Thyroid gland (tissue), 4 donors: ENCODE results near the gene MYH14. TPM values are rescaled to one million over a fixed set of nuclear protein-coding genes. Genes with fewer than 3 reads are reported as not detected.
A peak's percentile ranks its signal among the peaks of the same experiment; 100 is the strongest.

ENCODE experiments used
- DNase-seq, 2 donors: peaks; one replicate each; pipeline ENCODE4 v3.0.0-alpha.2; 2019
- H3K27ac ChIP-seq, 3 donors: fragments of 200-600 bp; sonication (generic); 1 replicate in 2 of 3; 2 replicates in 1 of 3; pipeline ENCODE4 v1.5.1; 2016 to 2019; ENCODE audit warnings: mild to moderate bottlenecking in 1 of 3, moderate library complexity in 1 of 3
- H3K27me3 ChIP-seq: fragments of 200-600 bp; sonication (generic); one replicate; pipeline ENCODE4 v1.5.1; 2019
- H3K36me3 ChIP-seq, 2 donors: fragments of 200-600 bp; sonication (generic); one replicate each; pipeline ENCODE4 v1.5.1; 2016 to 2019
- H3K4me1 ChIP-seq, 2 donors: fragments of 200-600 bp; sonication (generic); one replicate each; pipeline ENCODE4 v1.5.1; 2017 to 2019
- H3K4me3 ChIP-seq, 3 donors: fragments of 200-600 bp; sonication (generic); replicated peaks in 1 of 3; 1 replicate in 2 of 3; 2 replicates in 1 of 3; pipeline ENCODE4 v1.5.1; 2016; ENCODE audit warnings: mild to moderate bottlenecking in 1 of 3
- H3K9me3 ChIP-seq: fragments of 200-600 bp; sonication (generic); one replicate; pipeline ENCODE4 v1.5.1; 2017
- CTCF ChIP-seq, 6 experiments: fragments of 200-600 bp in 3 of 6; fragments of 450-650 bp in 3 of 6; sonication (generic) in 3 of 6; IDR thresholded peaks; one replicate each; pipeline ENCODE4 v1.5.1; 2016 to 2019; ENCODE audit warnings: antibody characterized with exemption in 6 of 6, mild to moderate bottlenecking in 2 of 6, inconsistent platforms in 1 of 6, moderate library complexity in 1 of 6
- POLR2A ChIP-seq, 2 donors: fragments of 450-650 bp; IDR thresholded peaks; one replicate each; pipeline ENCODE4 v1.6.1; 2017; ENCODE audit warnings: antibody characterized with exemption in 2 of 2, mild to moderate bottlenecking in 2 of 2, moderate library complexity in 1 of 2
- WGBS, 2 donors: methylation state at CpG; one replicate each; pipeline ENCODE4 v1.1.5; 2017; 5-methylcytosine and 5-hydroxymethylcytosine counted together
- intact Hi-C: fragments of 100-400 bp; cut with DNase I; formaldehyde crosslinking; loops from one replicate; pipeline ENCODE4 v1.15.1; 2023
- total RNA-seq, 4 donors: library from RNA; depleted of rRNA; stranded (reverse); fragments of >200 nt; gene quantifications; one replicate each; pipeline ENCODE4 v1.2.3, GENCODE V29; 2016

MYH14 gene
- 100 to 1,000 TPM; 130 to 361 (median 183) TPM for total RNA-seq

GRCh38 chr19:50203281-50204080 is at the start of gene MYH14:
TSS of gene MYH14 (plus strand) at chr19:50203622. CDS start at chr19:50210366, 6,744 bp downstream.
- Histone ChIP-seq H3K27ac (peak within 1 kb of the TSS; percentile 74 to 92 (median 82)), H3K4me1 (peaks cover 22 to 50% of the 10 kb centered on the region in 2 donors), H3K9me3 (no peaks in the 10 kb centered on the region), H3K27me3 (no peaks in the 10 kb centered on the region), H3K4me3 (peak within 1 kb of the TSS in 2 of 3 donors; percentile 59 to 79), H3K36me3 (no peaks in the 10 kb centered on the region)
- peak; percentile 98 for DNase-seq
- WGBS, 2 donors = 5 to 12% methylated on average over 7 to 22 of the region's 78 CpGs
- TF ChIP-seq CTCF (IDR thresholded peaks at IDR 0.05) (no peak), POLR2A (IDR thresholded peaks at IDR 0.05) (peak; percentile 64 to 90)
- intact Hi-C loops = no loop called here

- Histone ChIP-seq H3K4me3 (no peak overlapping the region), H3K4me1 (no peaks in the 10 kb centered on the region), H3K9me3 (no peaks in the 10 kb centered on the region), H3K27me3 (no peaks in the 10 kb centered on the region), H3K27ac (no peak overlapping the region), H3K36me3 (no peaks in the 10 kb centered on the region)
- no peak for TF ChIP-seq CTCF (IDR thresholded peaks at IDR 0.05)
- TF ChIP-seq POLR2A (IDR thresholded peaks at IDR 0.05) = no peak
- no peak for DNase-seq
- intact Hi-C loops = no loop called here
- WGBS, 2 donors = 78 to 87% methylated on average over 16 of the region's 16 CpGs
These were observed 48.9 kb upstream of the MYH14 start for GRCh38 chr19:50154529-50154928.

- no peaks in the 10 kb centered on the region for H3K4me1 ChIP-seq
- H3K4me3 ChIP-seq = no peak overlapping the region
- no peak overlapping the region for H3K27ac ChIP-seq
- TF ChIP-seq CTCF (IDR thresholded peaks at IDR 0.05) = no peak
- TF ChIP-seq POLR2A (IDR thresholded peaks at IDR 0.05) = no peak
- intact Hi-C loops = no loop called here
- H3K36me3 ChIP-seq = no peaks in the 10 kb centered on the region
- no peaks in the 10 kb centered on the region for H3K27me3 ChIP-seq
- WGBS, 2 donors = 80 to 85% methylated on average over 8 of the region's 8 CpGs
- no peak for DNase-seq
- no peaks in the 10 kb centered on the region for H3K9me3 ChIP-seq
These were observed 47.8 kb upstream of the MYH14 start for GRCh38 chr19:50155520-50156109.

- TF ChIP-seq POLR2A (IDR thresholded peaks at IDR 0.05) (no peak), CTCF (IDR thresholded peaks at IDR 0.05) (no peak)
- H3K27ac ChIP-seq = no peak overlapping the region
- no peaks in the 10 kb centered on the region for H3K27me3 ChIP-seq
- H3K4me1 ChIP-seq = no peaks in the 10 kb centered on the region
- intact Hi-C loops = no loop called here
- H3K4me3 ChIP-seq = no peak overlapping the region
- H3K9me3 ChIP-seq = no peaks in the 10 kb centered on the region
- no peaks in the 10 kb centered on the region for H3K36me3 ChIP-seq
- no peak for DNase-seq
These were observed 44.8 kb upstream of the MYH14 start for GRCh38 chr19:50158577-50158976.

- Histone ChIP-seq H3K36me3 (no peaks in the 10 kb centered on the region), H3K4me3 (no peak overlapping the region), H3K27ac (no peak overlapping the region), H3K27me3 (no peaks in the 10 kb centered on the region), H3K9me3 (no peaks in the 10 kb centered on the region), H3K4me1 (no peaks in the 10 kb centered on the region)
- intact Hi-C loops = no loop called here
- WGBS, 2 donors = 88 to 92% methylated on average over 2 of the region's 2 CpGs
- DNase-seq = no peak
- TF ChIP-seq POLR2A (IDR thresholded peaks at IDR 0.05) = no peak
- no peak for TF ChIP-seq CTCF (IDR thresholded peaks at IDR 0.05)
These were observed 44.3 kb upstream of the MYH14 start for GRCh38 chr19:50159078-50159477.
